HepG2 (cell line): Measurements from ENCODE around the gene KCTD19. TPM values are rescaled to one million over a fixed set of nuclear protein-coding genes. Genes with fewer than 3 reads are reported as not detected.
A peak's percentile ranks its signal among the peaks of the same experiment; 100 is the strongest.

ENCODE experiments used
- ASH2L ChIP-seq: fragments of 300-600, 200-600 bp; sonication (generic); IDR thresholded peaks from 2 replicates; pipeline ENCODE4 v1.7.0; 2017; ENCODE audit warnings: low read depth, mild to moderate bottlenecking, moderate library complexity, mixed read lengths, low read length; ENCODE audit not compliant: insufficient read length
- CBX1 ChIP-seq: IDR thresholded peaks from one replicate; pipeline ENCODE4 v1.6.1; 2016; ENCODE audit warnings: antibody characterized with exemption, low read depth
- CHD2 ChIP-seq: IDR thresholded peaks from 2 replicates; pipeline ENCODE4 v1.6.1; 2011; ENCODE audit warnings: low read depth, low read length, improper control_type of control experiment
- ESRRA ChIP-seq: sonication (generic); formaldehyde crosslinking; IDR thresholded peaks from 2 replicates; pipeline ENCODE4 v1.5.1; 2020; ENCODE audit warnings: mild to moderate bottlenecking, low read depth, missing genetic modification reagents
- GATAD2A ChIP-seq: IDR thresholded peaks from 2 replicates; pipeline ENCODE4 v1.6.1; 2016
- HCFC1 ChIP-seq: fragments of 150-350 bp; IDR thresholded peaks from 2 replicates; pipeline ENCODE4 v1.6.1; 2014; ENCODE audit warnings: low read depth, low read length
- HNF1B ChIP-seq: sonication (generic); formaldehyde crosslinking; IDR thresholded peaks from 2 replicates; pipeline ENCODE4 v1.5.1; 2020; ENCODE audit warnings: mild to moderate bottlenecking, moderate library complexity, missing genetic modification reagents
- KDM2A ChIP-seq: sonication (generic); formaldehyde crosslinking; IDR thresholded peaks from 2 replicates; pipeline ENCODE4 v1.4.0; 2020; ENCODE audit warnings: low read depth, missing genetic modification reagents, borderline replicate concordance
- KLF11 ChIP-seq: IDR thresholded peaks from 2 replicates; pipeline ENCODE4 v1.6.1; 2016; ENCODE audit warnings: missing compliant biosample characterization
- KLF16 ChIP-seq, 2 experiments: sonication (generic) in 1 of 2; formaldehyde crosslinking in 1 of 2; IDR thresholded peaks; 2 replicates each; pipeline versions ENCODE4 v1.6.1 to v1.8.0; 2016 to 2023; ENCODE audit warnings: missing genetic modification reagents in 2 of 2, missing compliant biosample characterization in 1 of 2
- MTA3 ChIP-seq: sonication (generic); formaldehyde crosslinking; IDR thresholded peaks from 2 replicates; pipeline ENCODE4 v1.4.0; 2020; ENCODE audit warnings: missing genetic modification reagents
- NR2F2 ChIP-seq: IDR thresholded peaks from 2 replicates; pipeline ENCODE4 v1.6.1; 2012; ENCODE audit warnings: low read depth, inconsistent platforms, borderline replicate concordance
- SMARCC2 ChIP-seq: fragments of 450-650 bp; IDR thresholded peaks from 2 replicates; pipeline ENCODE4 v1.6.1; 2017; ENCODE audit warnings: antibody characterized with exemption, mild to moderate bottlenecking
- SMYD3 ChIP-seq: sonication (generic); formaldehyde crosslinking; IDR thresholded peaks from 2 replicates; pipeline ENCODE4 v1.8.1; 2023; ENCODE audit warnings: mild to moderate bottlenecking, missing genetic modification reagents
- SP2 ChIP-seq: sonication (generic); formaldehyde crosslinking; IDR thresholded peaks from 2 replicates; pipeline ENCODE4 v1.5.1; 2020; ENCODE audit warnings: mild to moderate bottlenecking, missing genetic modification reagents
- SPEN ChIP-seq: sonication (generic); formaldehyde crosslinking; IDR thresholded peaks from 2 replicates; pipeline ENCODE4 v1.5.1; 2020; ENCODE audit warnings: low read depth, mild to moderate bottlenecking, missing genetic modification reagents
- ZBTB49 ChIP-seq: sonication (generic); formaldehyde crosslinking; IDR thresholded peaks from 2 replicates; pipeline ENCODE4 v1.4.0; 2020; ENCODE audit warnings: missing genetic modification reagents, borderline replicate concordance
- ZFP36L1 ChIP-seq: sonication (generic); formaldehyde crosslinking; IDR thresholded peaks from 2 replicates; pipeline ENCODE4 v1.8.0; 2022; ENCODE audit warnings: mild to moderate bottlenecking, missing genetic modification reagents, moderate library complexity
- ZNF24 ChIP-seq: fragments of 450-650 bp; IDR thresholded peaks from 2 replicates; pipeline ENCODE4 v1.6.1; 2017; ENCODE audit warnings: antibody characterized with exemption, mild to moderate bottlenecking
- ZNF276 ChIP-seq: sonication (generic); formaldehyde crosslinking; IDR thresholded peaks from 2 replicates; pipeline ENCODE4 v1.4.0; 2020; ENCODE audit warnings: mild to moderate bottlenecking, low read depth, missing genetic modification reagents
- ZNF333 ChIP-seq: sonication (generic); formaldehyde crosslinking; IDR thresholded peaks from 2 replicates; pipeline ENCODE4 v1.4.0; 2020; ENCODE audit warnings: mild to moderate bottlenecking, missing genetic modification reagents, borderline replicate concordance
- ZNF484 ChIP-seq: sonication (generic); formaldehyde crosslinking; IDR thresholded peaks from 2 replicates; pipeline ENCODE4 v1.5.1; 2020; ENCODE audit warnings: mild to moderate bottlenecking, low read depth, missing genetic modification reagents, borderline replicate concordance
- polyA plus RNA-seq, 8 experiments: library from polyadenylated mRNA; depleted of rRNA in 3 of 8; stranded (reverse) in 7 of 8; unstranded in 1 of 8; fragments of >200 nt; fragmentation: Illumina TruSeq in 4 of 8; extraction: Trizol in 4 of 8; gene quantifications; 2 replicates each; pipeline versions ENCODE4 v1.2.1 to v1.2.3, GENCODE V29; 2011 to 2016; ENCODE audit warnings: low read depth in 4 of 8, missing spikeins in 1 of 8, mixed read lengths in 1 of 8; ENCODE audit not compliant: insufficient read depth in 1 of 8
- total RNA-seq, 5 experiments: library from RNA; depleted of rRNA; stranded (reverse); fragments of >200 nt; fragmentation: Illumina TruSeq; extraction: Trizol; gene quantifications; 2 replicates each; pipeline ENCODE4 v1.2.3, GENCODE V29; 2016; ENCODE audit warnings: low read depth in 1 of 5

KCTD19 gene
- total and polyA plus RNA-seq, 2 of the 13 experiments (the other 11 are each of a cell fraction or from before 2014, with no cell fraction given), result not detected

- TF ChIP-seq HNF1B (CRISPR knock-in tag) (peak; percentile 75), SMYD3 (CRISPR knock-in tag) (0 out of 2 replicates have a peak, but pooled peaks have one; percentile 50), KLF16 (CRISPR knock-in tag; IDR thresholded peaks at IDR 0.05) (peak in 1 of 2 experiments; percentile 58; a peak in 2 of 4 replicates), HCFC1 (no peak), ZNF24 (no peak), ZNF484 (CRISPR knock-in tag) (no peak), SP2 (CRISPR knock-in tag) (peak; percentile 69), KLF11 (CRISPR knock-in tag) (peak; percentile 82), SMARCC2 (no peak), SPEN (CRISPR knock-in tag) (0 out of 2 replicates have a peak, but pooled peaks have one; percentile 41), ASH2L (peak; percentile 52), ZBTB49 (CRISPR knock-in tag) (no peak), ESRRA (CRISPR knock-in tag) (0 out of 2 replicates have a peak, but pooled peaks have one; percentile 10), KDM2A (CRISPR knock-in tag) (peak; percentile 94), ZFP36L1 (CRISPR knock-in tag) (peak; percentile 70), MTA3 (CRISPR knock-in tag) (no peak), CHD2 (peak; percentile 58; the same call in 1 of the 2 replicates), CBX1 (no peak), ZNF276 (CRISPR knock-in tag) (0 out of 2 replicates have a peak, but pooled peaks have one; percentile 12), GATAD2A (0 out of 2 replicates have a peak, but pooled peaks have one; percentile 48), NR2F2 (no peak; the same call in 1 of the 2 replicates), ZNF333 (CRISPR knock-in tag) (no peak)
These were observed 79.1 kb downstream of the KCTD19 start, which contains the start of gene FHOD1 (continued) for GRCh38 chr16:67247192-67248072.
